Effector memory CD4-positive, alpha-beta T cell (primary cell): ENCODE results near the gene EFEMP1.

Source experiments
- DNase-seq, 3 donors: peaks; one replicate each; pipeline ENCODE4 v3.0.0-alpha.2; 2020
- H3K27ac ChIP-seq: 2 replicates; pipeline ENCODE4 v1.7.0; 2013; ENCODE audit warnings: mild to moderate bottlenecking, low read length, moderate library complexity; ENCODE audit not compliant: insufficient read depth, poor library complexity, severe bottlenecking
- H3K27me3 ChIP-seq: replicated peaks from 2 replicates; pipeline ENCODE4 v1.7.0; 2013; ENCODE audit warnings: mild to moderate bottlenecking, low read length; ENCODE audit not compliant: insufficient read depth, control insufficient read depth, poor library complexity, severe bottlenecking
- H3K36me3 ChIP-seq: 2 replicates; pipeline ENCODE4 v1.7.0; 2013; ENCODE audit warnings: mild to moderate bottlenecking, low read length, moderate library complexity; ENCODE audit not compliant: control insufficient read depth, insufficient read depth
- H3K4me1 ChIP-seq: 2 replicates; pipeline ENCODE4 v1.7.0; 2013; ENCODE audit warnings: low read length, mild to moderate bottlenecking; ENCODE audit not compliant: control insufficient read depth, insufficient read depth, poor library complexity, severe bottlenecking
- H3K4me3 ChIP-seq: 2 replicates; pipeline ENCODE4 v1.7.0; 2013; ENCODE audit warnings: low read length, low read depth, mild to moderate bottlenecking; ENCODE audit not compliant: insufficient read depth, poor library complexity, severe bottlenecking
- H3K9me3 ChIP-seq: 2 replicates; pipeline ENCODE4 v1.7.0; 2013; ENCODE audit warnings: mild to moderate bottlenecking, low read length, moderate library complexity; ENCODE audit not compliant: control insufficient read depth

Gene EFEMP1

GRCh38 chr2:55902429-55902828, 21.2 kb downstream of the EFEMP1 start:
- H3K4me1 ChIP-seq = no peaks in the 10 kb centered on the region

GRCh38 chr2:55901941-55902340, 21.6 kb downstream of the EFEMP1 start:
- DNase-seq = no peak
- no peaks in the 10 kb centered on the region for H3K4me1 ChIP-seq
- no peak overlapping the region for H3K27ac ChIP-seq
- no peaks in the 10 kb centered on the region for H3K27me3 ChIP-seq
- no peaks in the 10 kb centered on the region for H3K36me3 ChIP-seq
- H3K4me3 ChIP-seq = no peak overlapping the region
- H3K9me3 ChIP-seq = no peaks in the 10 kb centered on the region

More at GRCh38 chr2:55902429-55902828, 21.2 kb downstream of the EFEMP1 start:
- no peak for DNase-seq
- no peak overlapping the region for H3K27ac ChIP-seq
- H3K36me3 ChIP-seq = no peaks in the 10 kb centered on the region
- no peaks in the 10 kb centered on the region for H3K27me3 ChIP-seq
- H3K9me3 ChIP-seq = no peaks in the 10 kb centered on the region
- no peak overlapping the region for H3K4me3 ChIP-seq

DNA sequence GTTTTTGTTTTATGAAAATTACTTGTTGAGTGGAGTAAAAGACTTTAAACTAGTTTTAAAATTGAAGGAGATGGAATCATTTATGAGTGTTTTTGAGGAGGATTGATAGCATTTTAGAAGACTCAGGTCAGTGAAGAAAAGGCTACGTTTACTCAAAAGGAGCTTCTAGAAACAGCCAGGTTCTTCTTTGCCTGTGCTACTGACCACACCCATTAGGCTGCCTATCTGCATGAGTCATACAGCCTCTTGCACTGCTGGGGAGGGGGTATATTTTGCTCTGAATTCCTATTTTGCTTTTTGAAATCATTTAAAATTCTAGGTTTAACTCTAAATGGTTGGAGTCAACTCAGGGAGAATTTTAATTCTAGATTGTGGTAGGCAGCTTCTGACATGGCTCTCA, 22.3 kb downstream of the EFEMP1 start:
- no peak for DNase-seq
- Histone ChIP-seq H3K27ac (no peak overlapping the region), H3K9me3 (no peaks in the 10 kb centered on the region), H3K36me3 (no peaks in the 10 kb centered on the region), H3K4me1 (no peaks in the 10 kb centered on the region), H3K4me3 (no peak overlapping the region), H3K27me3 (no peaks in the 10 kb centered on the region)

DNA sequence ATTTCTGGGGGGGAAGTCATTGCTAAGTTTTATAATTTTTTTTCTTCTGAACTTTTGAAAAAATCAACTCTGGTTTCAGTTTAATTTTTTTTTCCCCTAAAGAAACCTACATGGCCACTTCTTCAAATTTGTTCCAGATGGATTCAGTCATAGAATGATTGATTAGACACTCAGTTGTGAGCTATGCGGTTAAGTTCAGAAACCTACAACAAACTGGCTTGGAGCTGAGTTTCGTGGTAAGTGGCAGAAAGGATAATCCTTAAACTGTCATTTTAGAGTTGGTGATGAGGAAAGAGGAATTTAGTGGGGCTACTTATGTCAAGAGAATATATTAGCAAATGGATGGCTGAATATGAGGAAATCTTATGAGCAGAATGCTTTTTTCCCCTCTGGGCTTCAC, 23.7 kb downstream of the EFEMP1 start:
- H3K4me1 ChIP-seq = no peaks in the 10 kb centered on the region
- H3K4me3 ChIP-seq = no peak overlapping the region
- no peak for DNase-seq
- H3K9me3 ChIP-seq = no peaks in the 10 kb centered on the region
- no peaks in the 10 kb centered on the region for H3K27me3 ChIP-seq
- no peaks in the 10 kb centered on the region for H3K36me3 ChIP-seq
- H3K27ac ChIP-seq = no peak overlapping the region

DNA sequence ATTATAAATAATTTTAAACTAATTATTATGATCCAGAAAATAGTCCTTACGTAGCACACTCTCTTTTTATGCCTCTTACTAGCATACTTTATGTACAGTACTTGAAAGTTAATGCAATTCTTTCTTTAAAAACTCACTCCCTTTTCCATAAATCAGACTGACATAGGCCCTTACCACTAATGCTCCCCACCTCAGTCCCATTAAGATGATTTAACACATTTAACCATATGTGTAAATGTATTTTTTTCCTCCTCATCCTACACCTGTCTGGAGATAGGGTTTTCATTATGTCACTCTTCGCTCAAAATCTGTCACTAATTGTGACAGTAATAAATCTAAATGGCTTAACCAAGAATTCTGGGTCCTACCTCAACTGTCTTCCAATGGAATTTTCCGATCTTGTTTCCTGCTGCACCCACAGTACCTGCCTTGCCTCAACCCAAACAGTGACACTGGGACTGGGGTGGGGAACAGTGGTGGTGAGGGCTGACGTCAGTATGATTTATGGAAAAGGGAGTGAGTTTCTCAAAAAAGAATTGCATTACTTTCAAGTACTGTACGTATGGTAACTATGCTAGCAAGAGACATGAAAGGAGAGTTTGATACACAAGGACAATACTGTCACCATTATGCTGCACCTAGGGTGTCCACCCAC, 25.1 kb downstream of the EFEMP1 start:
- Histone ChIP-seq H3K36me3 (no peaks in the 10 kb centered on the region), H3K4me3 (no peak overlapping the region), H3K9me3 (no peaks in the 10 kb centered on the region), H3K27me3 (no peaks in the 10 kb centered on the region), H3K4me1 (no peaks in the 10 kb centered on the region), H3K27ac (no peak overlapping the region)
- no peak for DNase-seq

DNA sequence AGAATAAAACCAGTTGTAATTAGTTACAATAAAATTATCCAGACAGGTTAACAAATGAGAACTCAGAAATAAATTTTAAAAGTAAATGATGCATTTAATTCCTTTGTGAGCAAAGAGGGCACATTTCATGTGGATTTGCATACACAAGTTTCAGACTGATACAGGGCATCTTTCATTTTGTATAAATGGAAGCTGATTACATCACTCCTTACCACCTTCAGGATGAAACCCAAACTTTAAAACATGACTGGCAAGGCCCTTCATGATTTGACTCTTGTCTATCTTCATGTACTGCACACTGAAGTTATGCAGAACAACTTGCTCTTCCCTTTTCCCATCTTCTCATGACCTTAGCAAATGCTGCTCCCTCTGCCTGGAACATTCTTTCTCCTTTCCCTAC, 26.9 kb downstream of the EFEMP1 start:
- Histone ChIP-seq H3K9me3 (no peaks in the 10 kb centered on the region), H3K4me3 (no peak overlapping the region), H3K27me3 (no peaks in the 10 kb centered on the region), H3K4me1 (no peaks in the 10 kb centered on the region), H3K27ac (no peak overlapping the region), H3K36me3 (no peaks in the 10 kb centered on the region)
- no peak for DNase-seq

- Histone ChIP-seq H3K36me3 (no peaks in the 10 kb centered on the region), H3K9me3 (no peaks in the 10 kb centered on the region), H3K4me3 (no peak overlapping the region), H3K27me3 (no peaks in the 10 kb centered on the region), H3K4me1 (no peaks in the 10 kb centered on the region), H3K27ac (no peak overlapping the region)
- DNase-seq = no peak
These were observed 28.9 kb downstream of the EFEMP1 start for GRCh38 chr2:55894720-55895119.

GRCh38 chr2:55891671-55892094, 31.9 kb downstream of the EFEMP1 start:
- Histone ChIP-seq H3K9me3 (no peaks in the 10 kb centered on the region), H3K27ac (no peak overlapping the region), H3K36me3 (no peaks in the 10 kb centered on the region), H3K27me3 (no peaks in the 10 kb centered on the region), H3K4me3 (no peak overlapping the region), H3K4me1 (no peaks in the 10 kb centered on the region)
- no peak for DNase-seq

- no peaks in the 10 kb centered on the region for H3K4me1 ChIP-seq
These were observed 34.6 kb downstream of the EFEMP1 start for GRCh38 chr2:55888936-55889335.

GRCh38 chr2:55887901-55888624, 35.5 kb downstream of the EFEMP1 start:
- no peak for DNase-seq
- no peak overlapping the region for H3K4me3 ChIP-seq
- no peak overlapping the region for H3K27ac ChIP-seq
- H3K4me1 ChIP-seq = no peaks in the 10 kb centered on the region
- H3K27me3 ChIP-seq = no peaks in the 10 kb centered on the region
- H3K36me3 ChIP-seq = no peaks in the 10 kb centered on the region
- no peaks in the 10 kb centered on the region for H3K9me3 ChIP-seq

More at GRCh38 chr2:55888936-55889335, 34.6 kb downstream of the EFEMP1 start:
- Histone ChIP-seq H3K27ac (no peak overlapping the region), H3K36me3 (no peaks in the 10 kb centered on the region), H3K27me3 (no peaks in the 10 kb centered on the region), H3K4me3 (no peak overlapping the region), H3K9me3 (no peaks in the 10 kb centered on the region)
- DNase-seq = no peak
